RPMI7951 (cell line): Measurements from ENCODE around the gene YWHAH. TPM values are rescaled to one million over a fixed set of nuclear protein-coding genes. Genes with fewer than 3 reads are reported as not detected.

Experiments
- DNase-seq: peaks from one replicate; pipeline ENCODE4 v3.0.0-alpha.2; 2012; ENCODE audit warnings: low read depth
- total RNA-seq: library from RNA; depleted of rRNA; stranded (reverse); fragments of >200 nt; shearing (Covaris generic); gene quantifications from 2 replicates; pipeline ENCODE4 v1.2.3, GENCODE V29; 2014

YWHAH gene
- total RNA-seq, 1 experiment from 2014 or later, result 176 TPM

GRCh38 chr22:31950226-31950625, 5.9 kb downstream of the YWHAH start:
- DNase-seq, result no peak

DNA sequence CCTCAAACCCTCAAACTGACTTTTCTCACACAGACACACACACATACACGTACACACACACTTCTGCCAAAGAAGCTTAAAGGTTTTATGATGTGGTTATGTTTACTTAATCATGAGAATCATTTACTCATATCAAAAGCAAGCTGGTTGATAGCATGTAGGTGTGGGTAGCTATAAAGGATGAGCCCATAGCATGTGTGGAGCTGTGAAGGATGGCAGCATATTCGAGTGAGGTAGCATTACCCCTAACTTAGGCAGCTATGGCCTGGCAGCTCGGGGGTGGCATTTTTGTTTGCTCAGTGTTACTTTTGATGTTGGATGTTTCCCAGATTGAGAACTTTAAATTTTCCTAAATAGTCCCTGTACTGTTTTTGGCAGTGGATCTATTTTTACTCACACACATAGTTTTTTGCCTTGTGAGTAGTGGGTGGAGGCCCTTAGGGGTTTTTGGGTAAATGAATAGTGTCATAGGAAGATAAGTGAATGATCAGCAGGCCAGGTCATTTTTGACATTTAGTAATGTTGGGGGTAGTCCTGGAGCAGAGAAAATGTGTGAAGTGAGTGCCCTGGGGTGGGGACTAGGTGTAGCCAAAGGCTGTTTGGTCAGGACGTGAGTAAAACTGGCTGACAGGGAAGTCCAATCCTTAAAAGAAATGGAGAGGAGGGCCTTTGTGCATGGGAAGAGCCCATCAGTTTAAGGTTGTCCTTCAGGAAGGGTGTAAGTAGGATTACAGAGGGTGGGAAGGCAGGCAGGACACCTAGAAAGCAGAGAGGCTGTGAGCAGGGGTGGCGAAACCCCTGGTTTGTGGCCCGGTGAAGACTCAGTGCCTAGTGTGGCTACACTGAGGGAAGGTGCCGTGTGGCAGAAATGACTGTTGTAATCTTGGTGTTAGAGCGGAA, 7.1 kb downstream of the YWHAH start:
- DNase-seq, result no peak

DNA sequence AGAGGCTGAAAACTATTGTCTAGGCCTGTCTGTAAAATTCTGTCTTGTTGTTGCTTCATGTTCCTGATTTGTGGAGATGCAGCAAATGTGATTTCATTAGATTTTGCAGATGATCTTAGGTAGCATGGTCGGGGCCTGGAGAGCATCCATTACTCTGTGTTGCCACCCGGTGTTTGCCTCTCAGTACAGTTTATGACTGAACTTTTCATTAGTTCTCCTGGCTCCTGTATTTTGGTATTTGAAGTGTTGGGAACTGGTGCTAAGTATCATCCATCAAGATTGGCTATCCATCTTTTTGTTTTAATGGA, 7.7 kb downstream of the YWHAH start:
- no peak for DNase-seq

- peak; percentile 51 for DNase-seq
Measured at GRCh38 chr22:31952472-31952871, 8.1 kb downstream of the YWHAH start.

- no peak for DNase-seq
Measured at GRCh38 chr22:31953261-31953660, 8.9 kb downstream of the YWHAH start.

DNA sequence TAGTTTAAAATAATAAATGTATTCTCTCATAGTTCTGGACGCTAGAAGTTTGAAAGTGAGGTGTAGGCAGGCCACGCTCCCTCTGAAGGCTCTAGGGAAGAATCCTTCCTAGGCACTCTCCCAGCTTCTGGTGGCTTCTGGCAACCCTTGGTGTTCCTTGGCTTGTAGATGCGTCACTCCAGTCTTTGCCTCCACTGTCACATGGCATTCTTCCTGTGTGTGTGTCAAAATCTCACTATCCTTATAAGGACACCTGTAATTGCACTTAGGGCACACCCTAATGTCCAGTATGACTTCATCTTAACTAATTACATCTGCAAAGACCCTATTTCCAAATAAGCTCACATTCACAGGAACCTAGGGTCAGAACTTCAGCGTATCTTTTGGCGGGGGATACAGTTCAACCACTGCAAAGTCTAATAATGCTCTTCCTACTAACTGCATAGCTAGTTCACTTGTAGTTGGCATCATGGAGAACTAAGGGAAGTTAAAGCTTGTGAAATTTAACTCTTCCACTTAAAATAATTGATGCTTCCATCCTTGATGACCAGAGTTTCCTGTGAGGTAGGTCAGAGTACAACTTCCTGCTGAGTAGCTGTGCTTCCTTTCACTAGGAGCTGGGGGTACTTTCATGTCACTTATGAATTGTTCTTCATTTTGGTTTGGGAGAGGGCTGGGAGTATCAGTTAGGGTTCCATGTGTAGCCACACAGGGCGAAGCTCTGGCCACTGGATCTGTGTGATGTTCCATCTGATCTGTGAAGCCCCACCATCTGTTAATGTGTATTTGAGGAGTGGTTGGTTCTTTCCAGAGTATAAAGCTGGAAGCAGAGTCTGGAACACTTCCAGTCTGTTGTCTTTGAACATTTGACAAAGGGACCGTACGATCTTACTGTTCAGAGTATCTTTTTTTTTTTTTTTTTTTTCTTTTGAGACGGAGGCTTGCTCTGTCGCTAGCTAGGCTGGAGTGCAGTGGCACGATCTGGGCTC, 10.5 kb downstream of the YWHAH start:
- peak; percentile 31 for DNase-seq

GRCh38 chr22:31956360-31956759, 12.0 kb downstream of the YWHAH start:
- no peak for DNase-seq

DNA sequence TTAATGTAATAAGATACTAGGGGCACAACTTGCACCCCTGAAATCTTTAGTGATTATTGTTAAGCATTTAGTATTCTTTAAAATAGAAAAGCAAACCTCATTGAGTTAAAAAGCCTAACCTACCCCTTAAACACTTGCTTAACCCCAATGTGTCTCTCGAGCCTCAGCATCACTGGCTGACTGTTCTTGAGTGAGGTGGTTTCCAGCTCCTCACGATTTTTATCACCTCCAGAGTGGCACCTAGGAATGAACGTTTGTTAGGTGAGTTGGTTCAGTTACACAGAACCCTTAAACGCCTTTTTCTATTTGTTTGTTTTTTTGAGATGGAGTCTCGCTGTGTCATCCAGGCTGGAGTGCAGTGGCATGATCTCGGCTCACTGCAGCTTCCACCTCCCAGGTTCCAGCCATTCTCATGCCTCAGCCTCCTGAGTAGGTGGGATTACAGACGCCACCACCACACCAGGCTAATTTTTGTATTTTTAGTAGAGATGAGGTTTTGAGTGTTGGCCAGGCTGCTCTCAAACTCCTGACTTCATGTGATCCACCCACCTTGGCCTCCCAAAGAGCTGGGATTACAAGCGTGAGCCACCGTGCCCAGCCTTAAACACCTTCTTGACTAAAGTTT, 13.7 kb downstream of the YWHAH start:
- DNase-seq, result no peak

- no peak for DNase-seq
Measured at GRCh38 chr22:31958625-31959239, 14.4 kb downstream of the YWHAH start.

DNA sequence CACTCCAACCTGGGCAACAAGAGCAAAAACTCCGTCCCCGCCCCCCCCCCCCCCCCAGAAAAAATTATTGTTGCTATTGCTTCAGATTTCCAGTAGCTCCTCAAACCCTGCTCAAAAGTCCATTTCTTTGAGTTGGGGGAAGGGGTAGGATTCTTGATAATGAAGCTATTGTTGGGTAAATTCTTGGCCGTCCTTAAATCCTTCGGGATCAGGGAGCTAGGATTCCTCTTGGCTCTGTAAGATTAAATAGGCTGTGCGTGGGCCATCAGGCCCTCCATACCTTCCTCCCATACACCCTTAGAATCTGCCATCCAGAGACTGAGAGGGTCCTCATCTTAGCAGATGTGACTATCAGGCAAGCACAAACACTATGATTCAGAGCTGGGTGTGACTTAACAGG, 16.4 kb downstream of the YWHAH start:
- no peak for DNase-seq

DNA sequence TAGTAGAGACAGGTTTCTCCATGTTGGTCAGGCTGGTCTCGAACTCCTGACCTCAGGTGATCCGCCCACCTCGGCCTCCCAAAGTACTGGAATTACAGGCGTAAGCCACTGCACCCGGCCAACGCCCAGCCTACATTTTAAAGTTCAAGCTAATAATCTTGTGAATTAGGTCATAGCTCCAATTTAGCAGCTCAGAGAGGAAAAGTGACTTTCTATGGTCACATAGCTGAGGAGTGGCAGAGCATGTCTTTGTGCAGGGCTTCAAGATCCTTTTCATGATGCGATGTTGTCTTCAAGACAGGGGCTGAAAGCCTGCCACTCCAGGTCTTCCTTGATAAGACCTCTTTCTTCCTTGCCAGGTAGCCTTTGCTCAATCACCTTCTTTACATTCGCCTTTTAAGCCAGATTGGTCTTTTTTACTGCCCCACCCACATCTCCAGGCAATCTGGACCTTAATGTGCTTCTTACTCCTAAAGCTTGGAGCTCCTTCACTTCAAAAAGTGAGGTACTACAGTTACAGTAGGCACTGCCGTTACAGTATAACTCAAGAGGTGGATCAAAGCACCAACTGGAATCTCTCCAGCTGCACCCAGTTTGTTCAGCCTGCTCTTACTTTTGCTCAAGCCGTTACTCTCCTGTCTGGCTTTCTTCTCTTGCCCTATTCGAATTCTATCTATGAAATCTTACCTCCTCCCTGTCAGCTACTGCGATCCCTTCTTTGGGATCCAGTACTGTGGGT, 18.2 kb downstream of the YWHAH start:
- no peak for DNase-seq

DNA sequence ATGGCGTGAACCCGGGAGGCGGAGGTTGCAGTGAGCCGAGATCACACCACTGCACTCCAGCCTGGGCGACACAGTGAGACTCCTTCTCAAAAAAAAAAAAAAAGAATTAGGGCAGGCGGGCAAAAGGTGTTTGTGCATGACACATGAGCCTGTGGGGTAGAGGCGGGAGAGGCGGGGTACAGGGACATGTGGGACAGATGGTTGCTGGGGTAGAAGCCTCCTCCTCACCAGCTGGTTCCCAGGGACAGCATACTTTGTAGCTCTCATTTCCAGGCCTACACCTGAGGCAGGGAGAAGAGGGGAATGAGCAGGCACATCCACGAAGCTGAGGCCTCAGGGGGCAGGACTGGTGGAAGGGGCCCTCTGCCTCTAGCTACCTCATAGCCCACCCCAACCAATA, 23.7 kb downstream of the YWHAH start:
- DNase-seq, result no peak

DNA sequence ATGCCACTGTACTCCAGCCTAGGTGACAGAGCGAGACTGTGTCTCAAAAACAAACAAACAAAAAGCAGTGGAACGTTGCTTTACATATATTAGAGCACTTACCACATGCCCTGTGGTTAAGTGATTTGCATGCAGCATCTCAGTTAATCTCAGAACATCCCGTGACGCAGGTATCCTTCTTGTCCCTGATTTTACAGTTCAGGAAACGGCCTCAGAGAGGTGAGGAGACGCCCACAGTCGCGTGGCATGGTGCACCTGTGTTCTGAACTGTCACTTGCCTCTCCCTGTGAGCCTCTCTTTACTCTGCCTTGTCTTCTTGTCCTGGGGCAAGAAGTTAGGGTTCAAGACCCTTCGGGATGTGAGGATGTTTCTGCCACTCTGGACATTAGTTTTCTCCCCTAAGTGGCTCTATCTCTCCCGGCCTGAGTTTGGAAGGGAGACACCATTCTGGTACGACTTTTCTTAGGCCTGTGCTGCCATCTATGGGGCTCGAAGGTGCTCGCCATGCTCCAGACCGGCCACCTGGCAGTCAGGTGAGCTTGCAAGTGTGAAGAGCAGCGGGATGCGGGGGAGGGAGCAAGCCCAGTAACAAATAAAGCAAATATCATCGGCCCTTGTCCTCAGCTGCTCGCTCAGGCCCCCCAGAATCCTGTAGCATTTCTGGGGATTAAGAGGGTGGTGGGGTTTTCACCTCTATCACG, 25.6 kb downstream of the YWHAH start:
- peak; percentile 46 for DNase-seq

DNA sequence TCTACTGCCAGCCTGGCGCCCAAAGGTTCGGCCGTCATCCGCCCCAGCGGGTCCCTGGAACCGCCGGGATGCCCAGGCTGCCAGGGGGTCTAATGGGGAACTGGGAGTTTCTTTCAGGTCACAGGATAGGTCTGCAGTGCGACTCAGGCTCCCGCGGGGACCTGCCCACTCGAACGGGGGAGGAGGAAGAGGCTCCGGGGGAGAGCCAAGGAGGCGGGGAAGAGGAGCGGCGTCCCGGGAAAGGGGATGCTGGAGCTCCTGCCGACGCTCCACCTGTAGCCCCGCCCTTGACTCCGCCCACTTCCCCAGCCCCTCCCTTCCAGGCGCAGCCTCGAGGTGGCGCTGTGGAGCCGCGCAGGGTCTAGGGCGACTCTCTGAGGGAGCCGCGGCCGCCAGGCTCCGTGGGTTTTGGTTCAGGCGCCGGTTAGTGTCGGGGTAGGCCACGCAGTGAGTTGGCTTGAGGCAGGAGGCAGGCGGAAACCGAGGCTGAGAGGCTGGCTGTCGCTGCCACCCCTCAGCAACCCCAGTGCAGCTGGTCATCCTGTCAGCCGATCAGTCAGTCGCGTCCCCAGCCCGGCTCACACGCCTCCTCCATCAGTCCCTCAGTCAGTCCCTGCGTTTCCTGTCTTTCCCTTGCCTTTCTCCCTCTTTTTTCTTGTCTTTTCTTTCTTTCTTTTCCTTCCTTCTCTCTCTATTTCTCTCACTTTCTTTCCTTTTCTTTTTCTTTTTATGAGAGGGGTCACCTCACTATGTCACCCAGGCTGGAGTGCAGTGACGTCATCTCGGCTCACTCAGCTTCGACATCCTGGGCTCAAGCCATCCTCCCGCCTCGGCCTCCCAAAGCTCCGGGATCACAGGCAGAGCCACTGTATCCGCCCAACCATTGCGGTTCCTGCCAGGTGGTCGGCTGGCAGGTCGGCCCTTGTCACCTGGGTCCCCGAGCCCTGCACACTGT, 26.4 kb downstream of the YWHAH start:
- DNase-seq, result peak; percentile 46

GRCh38 chr22:31972180-31972579, 27.8 kb downstream of the YWHAH start:
- no peak for DNase-seq

DNA sequence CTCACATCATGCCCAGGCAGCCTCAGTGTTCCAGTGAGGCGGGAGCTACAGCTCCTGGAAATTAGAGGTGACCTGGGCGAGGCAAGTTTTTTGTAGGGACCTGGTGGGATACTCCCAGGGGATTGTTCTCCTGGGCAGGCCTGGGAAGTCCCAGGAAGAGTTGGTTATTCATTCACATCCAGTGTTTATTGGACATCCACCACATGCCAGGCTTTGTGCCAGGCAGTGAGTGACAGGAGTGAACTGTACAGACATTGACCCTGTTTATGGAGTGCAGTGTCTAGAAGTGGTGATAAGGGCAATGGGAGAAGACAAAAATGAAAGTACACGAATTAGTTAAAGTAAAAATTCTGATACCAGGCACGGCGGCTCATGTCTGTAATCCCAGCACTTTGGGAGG, 29.4 kb downstream of the YWHAH start:
- no peak for DNase-seq

- peak; percentile 56 for DNase-seq
Measured at GRCh38 chr22:31977141-31977841, 33.0 kb downstream of the YWHAH start.

DNA sequence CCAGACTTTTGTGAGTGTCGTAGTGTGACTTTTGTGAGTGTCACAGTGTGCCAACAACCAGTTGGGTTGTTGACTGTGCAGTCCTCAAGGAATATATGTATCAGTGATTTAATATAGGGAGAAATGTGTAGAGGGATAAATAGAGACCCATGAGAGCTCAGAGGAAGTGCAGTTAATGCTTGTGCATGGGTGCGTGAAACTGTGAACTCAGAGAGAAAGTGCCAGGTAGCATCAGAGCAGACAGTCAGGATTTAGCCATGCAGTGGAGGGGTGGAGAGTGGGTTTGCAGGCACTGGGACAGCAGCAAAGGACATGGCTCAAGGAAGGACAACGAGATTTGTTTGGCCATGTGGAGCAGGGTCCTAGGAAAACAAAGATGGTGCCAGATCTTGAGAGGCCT, 33.6 kb downstream of the YWHAH start:
- DNase-seq, result no peak

DNA sequence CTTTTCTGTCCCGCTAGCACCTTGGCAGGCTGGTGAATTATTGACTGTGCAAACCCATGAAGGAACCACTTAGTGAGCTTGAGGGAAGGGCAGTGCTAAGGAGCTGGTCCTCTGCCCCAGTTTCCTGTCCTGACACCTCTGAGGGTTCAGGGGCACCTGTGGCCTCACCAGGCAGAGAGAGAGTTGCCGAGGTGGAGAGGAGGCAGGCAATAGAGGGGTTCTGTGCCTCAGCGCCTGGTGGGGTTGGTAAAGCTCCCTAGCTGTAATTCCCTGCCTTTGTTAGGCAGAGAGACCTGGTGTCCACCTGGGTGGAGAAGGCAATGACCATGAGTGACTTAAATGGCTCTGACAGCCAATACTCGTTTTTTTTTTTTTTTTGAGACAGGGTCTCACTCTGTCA, 36.3 kb downstream of the YWHAH start:
- DNase-seq, result no peak
